GM19324 (cell line): ENCODE data around the gene RASGRP4.
"Not testable (repeated sequence)": the region's sequence is repeated elsewhere in the genome, so short reads cannot be mapped to it uniquely, and the experiment has no call there.

Source experiments
- ATAC-seq: cut with Tn5 transposase; IDR thresholded peaks from one replicate; pipeline ENCODE4 v1.9.1; 2021; ENCODE audit warnings: mild to moderate bottlenecking, moderate library complexity; ENCODE audit not compliant: unreplicated experiment, low FRiP score

RASGRP4 gene

DNA sequence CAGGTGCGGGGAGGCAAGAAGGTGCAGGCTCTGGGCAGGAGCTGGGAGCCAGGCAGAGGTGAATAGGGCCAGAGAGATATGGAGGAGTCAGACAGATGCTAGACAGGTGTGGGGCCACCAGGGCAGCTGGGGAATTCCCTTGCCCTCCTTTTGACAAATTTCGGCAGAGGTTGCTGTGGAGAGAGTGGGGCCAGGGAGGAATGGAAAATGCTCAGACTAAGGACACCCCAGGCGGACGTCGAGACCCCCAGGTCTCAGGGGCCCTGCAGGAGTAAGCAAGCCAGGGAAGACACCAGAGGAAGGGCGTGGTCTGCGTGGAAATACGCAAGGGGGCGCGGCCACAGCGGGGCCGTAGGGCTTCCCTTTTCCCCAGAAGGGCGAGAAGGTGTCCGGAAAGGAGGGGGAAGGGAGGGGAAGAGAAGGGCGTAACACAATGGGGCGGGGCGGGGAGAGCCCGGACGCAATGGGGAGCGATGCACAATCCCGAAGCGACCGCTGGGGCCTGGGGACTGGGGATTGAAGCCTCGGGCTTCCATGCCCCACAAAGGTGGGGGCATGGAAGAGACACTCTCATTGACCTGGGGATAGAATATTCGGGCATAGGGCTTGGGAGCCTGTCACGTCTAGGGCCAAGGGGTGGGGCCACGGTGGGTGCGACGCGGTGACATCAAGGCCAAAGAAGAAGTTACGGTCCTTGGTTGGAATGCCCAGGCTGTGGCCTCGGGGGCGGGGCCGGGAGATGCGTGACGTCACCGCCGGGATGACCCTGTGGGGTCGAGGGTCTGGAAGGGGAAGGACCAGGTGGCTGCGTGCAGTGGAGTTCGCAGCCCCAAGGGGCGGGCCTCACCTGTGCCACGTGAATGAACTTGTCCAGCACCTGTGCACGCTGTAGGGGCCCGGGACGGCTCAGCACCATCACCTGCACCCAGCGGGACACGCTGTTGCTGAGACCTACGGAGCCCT lies 8.2 kb downstream of the RASGRP4 start:
- ATAC-seq, result no peak

DNA sequence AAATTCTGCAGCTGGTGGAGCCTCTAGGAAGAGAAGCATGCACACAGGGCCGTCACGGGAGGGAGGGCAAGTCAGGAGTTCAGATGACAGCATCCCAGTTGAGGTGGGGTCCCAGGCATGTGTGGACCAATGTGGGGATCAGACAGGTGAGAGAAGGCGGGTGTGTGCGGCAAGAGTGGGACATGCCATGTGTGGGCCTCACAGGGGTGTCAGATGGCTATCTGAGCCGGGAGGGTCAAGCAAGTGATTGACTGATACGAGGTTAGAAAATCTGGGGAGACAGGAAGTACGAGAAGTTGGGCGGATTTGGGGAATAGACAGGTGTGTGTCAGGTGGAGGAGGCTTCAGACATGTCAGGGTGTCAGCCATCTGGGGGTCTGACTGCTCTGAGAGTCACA lies 8.9 kb downstream of the RASGRP4 start:
- ATAC-seq, result no peak

DNA sequence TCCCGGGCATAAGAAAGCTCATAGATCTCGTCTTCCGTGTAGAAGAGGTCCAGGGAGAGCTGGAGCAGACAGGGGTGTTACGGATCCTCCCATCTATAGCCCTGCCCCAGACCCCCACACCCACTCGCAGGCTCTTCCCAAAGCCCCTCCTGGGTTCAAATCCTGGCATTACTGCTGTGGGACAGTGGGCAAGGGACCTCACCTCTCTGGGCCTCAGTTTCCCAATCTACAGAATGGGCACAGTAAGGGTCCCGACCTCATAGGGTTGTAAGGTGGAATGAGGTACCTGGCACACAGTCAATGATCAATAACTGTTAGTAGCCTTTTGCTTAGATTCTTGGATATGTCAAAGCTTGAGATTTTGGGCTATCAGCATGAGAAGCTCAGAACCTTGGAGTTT lies 12.6 kb downstream of the RASGRP4 start:
- ATAC-seq, result no peak

DNA sequence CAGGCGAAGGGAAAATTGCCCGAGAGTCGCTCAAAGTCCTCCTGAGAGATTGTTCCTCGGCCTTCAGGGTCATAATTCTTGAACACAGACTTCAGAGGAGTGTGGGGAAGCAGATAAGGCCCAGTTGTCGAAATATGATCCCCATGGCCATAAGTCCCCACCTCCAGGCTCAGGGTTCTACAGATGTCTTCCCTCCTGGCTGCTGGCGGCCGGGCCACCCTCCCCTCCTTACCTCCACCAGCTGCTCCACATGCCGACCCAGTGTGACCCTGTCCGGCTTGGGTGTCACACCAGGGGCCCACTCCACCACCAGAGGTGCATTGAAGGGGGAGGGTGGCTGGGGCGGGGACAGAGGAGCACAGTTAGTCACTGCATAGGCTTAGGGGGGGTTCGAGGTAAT lies 13.1 kb downstream of the RASGRP4 start:
- no peak for ATAC-seq

DNA sequence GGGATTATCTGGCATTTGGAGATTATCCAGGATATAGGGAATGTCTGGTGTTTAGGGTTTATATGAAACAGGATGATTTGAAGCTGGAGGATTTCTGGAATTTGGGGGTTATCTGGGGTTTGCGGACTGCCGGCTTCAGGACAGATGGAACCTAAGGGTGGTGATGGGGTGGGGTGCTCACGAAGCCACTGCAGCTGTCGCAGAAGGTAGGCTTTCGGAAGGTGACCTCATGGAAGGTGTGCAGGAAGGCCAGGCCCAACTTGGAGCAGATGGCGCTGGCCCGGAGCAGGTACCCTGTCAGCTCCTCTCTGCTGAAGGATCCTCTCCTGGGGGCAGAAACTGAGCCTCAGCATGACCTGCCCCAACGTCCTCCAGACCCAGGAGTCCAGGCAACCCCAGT lies 13.5 kb downstream of the RASGRP4 start:
- no peak for ATAC-seq

DNA sequence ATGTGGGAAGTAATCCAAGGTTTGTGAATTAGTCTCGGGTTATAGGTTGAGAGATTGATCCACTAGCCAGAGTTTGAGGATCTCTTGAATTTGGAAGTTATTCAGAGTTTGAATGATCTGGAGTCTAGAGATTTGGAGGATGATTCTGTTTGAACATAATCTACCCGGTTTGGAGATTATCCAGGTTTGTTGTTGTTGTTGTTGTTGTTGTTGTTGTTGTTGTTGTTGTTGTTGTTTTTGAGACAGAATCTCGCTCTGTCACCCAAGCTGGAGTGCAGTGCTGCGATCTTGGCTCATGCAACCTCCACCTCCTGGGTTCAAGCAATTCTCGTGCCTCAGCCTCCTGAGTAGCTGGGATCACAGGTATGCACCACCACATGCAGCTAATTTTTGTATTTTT lies 14.1 kb downstream of the RASGRP4 start:
- ATAC-seq, result not testable (repeated sequence)

DNA sequence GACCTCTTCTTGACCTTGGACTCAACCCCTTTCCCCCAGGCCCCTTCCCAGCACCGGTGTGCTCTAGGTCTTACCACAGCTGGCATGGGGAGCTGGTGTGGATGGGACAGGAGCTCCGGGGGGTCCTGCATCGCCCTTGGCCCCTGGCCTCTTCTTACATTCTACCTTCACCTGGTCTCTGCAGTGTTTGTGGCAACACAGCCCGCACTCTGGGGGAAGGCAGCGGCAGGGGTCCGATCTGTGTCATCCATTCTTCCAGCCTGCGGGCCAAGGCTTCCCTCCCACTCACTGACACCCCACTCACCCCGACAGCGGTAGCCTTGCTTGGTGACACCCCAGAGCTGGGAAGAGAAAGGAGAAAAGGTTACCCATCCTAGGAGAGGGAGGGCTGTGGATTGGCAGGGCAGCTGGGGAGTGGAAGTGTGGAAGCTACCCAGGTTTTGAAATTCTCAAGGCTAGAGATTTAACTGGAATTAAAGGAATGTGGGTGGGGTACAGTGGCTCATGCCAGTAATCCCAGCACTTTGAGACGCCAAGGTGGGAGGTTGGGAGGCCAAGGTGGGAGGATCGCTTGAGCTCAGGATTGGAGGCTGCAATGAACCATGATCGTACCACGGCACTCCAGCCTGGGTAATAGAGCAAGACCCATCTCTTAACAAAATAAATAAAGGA lies 14.8 kb downstream of the RASGRP4 start:
- ATAC-seq, result no peak

DNA sequence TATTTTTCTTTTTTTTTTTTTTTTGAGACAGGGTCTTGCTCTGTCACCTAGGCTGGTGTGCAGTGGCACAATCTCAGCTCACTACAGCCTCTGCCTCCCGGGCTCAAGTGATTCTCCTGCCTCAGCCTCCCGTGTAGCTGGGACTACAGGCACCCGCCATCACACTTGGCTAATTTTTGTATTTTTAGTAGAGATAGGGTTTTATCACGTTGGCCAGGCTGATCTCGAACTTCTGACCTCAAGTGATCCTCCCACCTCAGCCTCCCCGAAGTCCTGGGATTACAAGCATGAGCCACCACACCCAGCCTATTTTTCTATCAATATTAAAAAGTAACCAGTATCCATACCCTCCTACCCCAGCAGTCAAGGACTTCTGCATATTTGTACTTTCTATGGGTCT lies 15.6 kb downstream of the RASGRP4 start:
- ATAC-seq, result not testable (repeated sequence)

DNA sequence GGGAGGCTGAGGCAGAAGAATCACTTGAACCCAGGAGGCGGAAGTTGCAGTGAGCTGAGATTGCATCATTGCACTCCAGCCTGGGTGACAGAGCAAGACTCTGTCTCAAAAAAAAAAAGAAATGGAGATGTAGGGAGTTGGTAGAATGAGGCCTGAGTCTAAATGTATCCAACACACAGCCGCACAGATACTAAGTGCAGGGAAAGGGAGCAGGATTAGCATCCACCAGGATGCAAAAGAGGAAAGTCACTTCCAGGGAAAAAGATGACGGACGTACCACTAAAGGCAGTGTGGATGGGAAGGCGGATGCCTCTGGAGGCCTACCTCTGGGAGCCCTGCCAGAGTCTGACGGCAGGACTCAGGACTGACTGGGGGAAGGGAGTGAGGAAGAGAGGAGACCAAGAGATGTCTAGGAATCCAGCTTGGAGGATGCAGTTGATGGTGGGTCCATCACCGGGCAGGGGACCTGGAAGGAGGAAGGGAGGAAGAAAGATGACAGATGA lies 16.3 kb downstream of the RASGRP4 start:
- ATAC-seq, result no peak

DNA sequence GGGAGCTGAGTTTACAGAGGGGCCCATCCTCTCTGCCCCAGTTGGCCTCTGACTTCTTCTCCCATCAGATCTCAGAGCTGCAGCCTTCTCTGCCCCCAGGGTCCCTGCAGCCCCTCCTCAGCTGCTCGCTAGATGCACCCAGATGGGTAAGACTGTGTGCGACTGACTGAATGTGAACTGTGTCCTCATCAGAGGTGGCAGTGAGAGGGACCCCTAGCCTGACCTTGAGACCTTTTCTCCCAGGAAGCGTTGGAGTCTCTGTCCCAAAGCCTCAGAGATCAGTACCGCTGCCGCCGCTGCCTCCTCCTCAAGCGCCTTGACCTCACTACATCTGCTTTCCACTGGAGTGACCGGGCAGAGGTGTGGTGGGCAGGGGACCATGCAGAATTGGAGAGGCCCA lies 20.7 kb downstream of the RASGRP4 start:
- no peak for ATAC-seq

DNA sequence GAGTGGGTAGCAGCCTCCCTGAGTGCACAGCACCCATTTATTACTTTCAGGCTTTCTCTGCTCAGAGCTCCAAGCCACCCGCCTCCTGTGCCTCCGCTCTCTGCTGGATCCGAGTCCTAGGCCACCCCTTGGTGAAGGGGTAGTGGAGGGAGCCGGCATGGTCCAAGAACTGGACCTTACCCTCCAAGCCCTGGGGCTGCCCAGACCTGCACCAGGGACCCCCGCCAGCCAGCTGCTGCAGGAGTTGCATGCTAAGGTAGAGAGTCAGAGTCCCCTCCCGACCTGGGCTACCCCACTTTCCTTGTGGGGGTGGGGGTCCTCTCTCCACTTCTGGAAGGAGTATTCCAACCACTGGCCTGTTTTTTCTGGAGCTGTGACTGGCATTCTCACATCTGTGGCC lies 21.2 kb downstream of the RASGRP4 start:
- ATAC-seq, result no peak

DNA sequence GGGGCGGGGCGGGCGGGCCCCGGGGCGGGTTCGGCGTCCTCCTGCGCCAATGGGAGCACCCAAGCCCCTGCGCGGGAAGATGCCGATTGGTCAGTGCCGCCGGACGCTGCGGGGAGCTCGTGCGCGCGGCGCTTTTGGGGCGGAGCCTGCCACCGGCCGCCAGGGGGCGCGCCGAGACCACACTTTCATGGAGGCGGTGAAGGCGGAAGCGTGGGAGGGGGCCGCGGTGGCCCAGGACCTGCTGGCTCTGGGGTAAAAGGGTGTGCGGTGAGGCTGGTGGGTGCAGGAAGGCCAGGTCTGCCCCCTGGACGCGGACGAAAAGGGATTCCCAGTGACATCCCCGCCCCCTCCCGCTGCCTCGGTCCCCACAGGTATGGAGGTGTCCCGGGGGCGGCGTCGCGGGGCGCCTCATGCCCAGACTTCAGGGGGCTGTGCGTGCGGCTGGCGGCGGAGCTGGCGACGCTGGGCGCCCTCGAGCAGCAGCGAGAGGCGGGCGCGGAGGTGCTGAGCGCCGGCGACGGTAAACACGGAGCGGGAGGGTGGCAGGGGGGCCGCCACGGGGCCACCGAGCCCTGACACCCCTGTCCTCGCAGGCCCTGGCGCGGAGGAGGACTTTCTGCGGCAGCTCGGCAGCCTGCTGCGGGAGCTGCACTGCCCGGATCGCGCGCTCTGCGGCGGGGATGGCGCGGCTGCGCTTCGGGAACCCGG lies 22.9 kb downstream of the RASGRP4 start, which contains the start of gene FAM98C:
TSS of gene FAM98C (plus strand) at position 127 of the 708 bp plus-strand sequence. CDS start at position 188, 61 bp downstream.
- ATAC-seq, result peak; percentile 97

DNA sequence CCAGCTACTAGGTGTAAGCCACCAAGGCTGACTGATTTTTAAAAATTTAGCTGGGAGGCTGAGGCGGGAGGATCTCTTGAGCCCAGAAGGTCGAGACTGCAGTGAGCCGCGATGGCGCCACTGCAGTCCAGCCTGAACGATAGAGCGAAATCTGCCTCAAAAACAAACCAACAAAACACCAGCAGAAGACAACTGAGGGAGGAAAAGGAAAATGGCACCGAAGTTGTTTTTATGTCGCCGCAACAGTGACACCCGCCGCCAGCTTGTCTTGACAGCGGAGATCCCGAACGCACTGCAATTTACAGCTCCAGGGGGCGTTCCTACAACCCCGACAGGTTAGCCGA lies 23.4 kb downstream of the RASGRP4 start:
- peak; percentile 1 for ATAC-seq

DNA sequence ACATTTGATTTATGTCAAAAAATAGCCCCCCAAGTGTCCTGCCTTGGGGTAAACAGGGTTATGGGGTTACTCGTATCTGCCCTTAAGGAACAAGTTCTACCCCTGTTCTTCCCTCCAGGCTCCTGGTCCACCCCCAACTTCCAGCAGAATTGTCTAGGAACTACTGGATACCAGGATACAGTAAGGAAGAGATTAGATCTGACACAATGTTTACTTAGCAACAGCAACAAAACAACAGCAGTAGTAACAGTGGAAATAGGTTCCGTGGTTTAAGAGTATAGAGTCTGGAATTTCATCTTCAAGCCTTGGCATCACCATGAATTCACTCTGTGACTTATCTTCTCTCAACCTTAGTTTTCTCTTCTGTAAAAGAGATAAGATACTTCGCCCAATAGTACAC lies 24.9 kb downstream of the RASGRP4 start:
- ATAC-seq, result no peak

DNA sequence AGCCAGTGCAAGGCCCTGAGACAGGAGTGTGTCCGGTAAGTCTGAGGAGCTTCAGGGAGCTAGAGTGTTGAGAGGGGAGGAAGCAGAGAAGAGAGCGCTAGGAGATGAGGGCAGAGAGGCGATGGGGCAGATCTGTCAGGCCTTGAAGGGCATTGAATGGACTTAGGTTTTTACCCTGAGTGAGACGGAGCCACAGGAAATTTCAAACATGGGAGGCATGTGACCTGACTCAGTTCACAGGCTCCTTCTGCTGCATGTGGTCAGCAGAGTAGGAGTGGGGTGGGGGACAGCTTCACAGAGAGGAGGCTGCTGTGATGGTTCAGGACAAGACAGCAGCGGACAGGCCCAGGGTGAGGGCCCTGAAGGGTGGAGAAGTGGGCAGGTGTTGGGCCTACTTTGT lies 25.7 kb downstream of the RASGRP4 start:
- no peak for ATAC-seq

DNA sequence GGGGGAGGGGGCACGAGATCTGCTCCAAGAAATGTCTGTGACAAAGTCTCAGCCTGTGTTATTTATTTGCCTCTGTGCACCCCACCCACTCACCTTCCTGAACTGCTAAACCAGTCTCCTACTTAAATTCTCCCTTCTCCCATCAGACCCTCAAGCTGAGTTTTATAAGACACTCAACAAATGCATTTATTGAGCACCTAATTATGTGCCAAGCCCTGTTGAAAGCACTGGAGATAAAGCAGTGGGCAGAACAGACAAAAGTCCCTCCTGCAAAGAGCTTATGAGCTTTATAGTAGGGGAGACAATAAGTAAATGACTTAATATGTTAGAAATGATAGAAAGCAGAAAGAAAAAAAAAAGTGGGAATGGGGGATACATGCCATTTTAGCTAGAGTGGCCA lies 26.5 kb downstream of the RASGRP4 start:
- no peak for ATAC-seq

DNA sequence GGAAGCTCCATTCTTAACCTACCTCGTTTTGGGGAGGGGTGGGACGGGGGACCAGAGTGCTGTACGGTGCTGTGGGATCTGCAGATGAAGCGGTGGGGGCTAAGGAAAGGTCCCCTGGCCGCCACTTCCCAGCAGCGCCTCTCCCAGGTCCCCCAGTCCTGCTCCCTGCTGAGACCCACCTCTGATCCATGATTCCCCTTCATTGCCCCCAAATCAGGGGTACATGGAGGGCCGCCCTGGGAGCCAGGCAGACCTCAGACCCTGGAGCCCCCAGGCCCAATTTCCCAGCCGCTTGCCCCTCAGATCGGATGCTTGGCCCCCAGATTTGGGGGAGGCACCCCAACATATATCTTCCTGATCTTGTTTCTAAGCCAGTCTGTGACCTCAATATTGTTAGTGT lies 26.9 kb downstream of the RASGRP4 start:
- no peak for ATAC-seq

DNA sequence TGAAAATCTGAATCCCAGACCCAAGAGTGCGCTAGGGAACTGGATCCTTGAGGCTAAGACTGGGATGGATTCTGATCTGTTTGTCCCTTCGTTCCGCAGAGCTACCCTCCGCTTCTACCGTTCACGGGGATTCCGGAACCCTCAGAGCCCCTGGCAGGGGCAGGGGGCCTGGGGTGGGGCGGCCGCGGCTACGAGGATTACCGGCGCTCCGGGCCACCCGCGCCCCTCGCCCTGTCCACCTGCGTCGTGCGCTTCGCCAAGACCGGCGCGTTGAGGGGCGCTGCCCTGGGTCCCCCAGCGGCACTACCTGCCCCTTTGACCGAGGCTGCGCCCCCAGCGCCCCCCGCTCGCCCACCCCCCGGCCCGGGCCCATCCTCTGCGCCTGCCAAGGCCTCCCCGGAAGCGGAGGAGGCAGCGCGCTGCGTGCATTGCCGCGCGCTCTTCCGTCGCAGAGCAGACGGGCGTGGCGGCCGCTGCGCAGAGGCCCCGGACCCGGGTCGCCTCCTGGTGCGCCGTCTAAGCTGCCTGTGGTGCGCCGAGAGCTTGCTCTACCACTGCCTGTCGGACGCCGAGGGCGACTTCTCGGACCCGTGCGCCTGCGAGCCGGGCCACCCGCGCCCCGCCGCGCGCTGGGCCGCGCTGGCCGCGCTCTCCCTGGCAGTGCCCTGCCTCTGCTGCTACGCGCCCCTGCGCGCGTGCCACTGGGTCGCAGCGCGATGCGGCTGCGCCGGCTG lies 30.5 kb downstream of the RASGRP4 start:
- no peak for ATAC-seq

DNA sequence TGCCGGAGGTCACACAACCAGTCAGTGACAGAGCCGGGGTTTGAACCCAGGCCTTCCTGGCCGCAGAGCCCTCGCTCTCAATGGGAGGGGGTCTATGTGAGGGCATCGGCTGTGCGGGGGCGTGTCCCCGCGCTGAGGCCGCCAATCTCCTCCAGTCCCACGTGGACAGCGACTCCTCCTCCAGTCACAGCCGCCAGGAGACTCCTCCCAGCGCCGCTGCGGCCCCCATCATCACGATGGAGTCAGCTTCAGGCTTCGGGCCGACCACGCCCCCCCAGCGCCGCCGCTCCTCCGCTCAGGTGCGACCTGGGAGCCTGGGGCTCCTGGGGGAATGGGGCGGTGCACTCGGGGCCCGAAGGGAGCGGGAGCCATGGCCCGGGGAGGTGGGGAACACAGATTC lies 31.5 kb downstream of the RASGRP4 start:
- no peak for ATAC-seq

DNA sequence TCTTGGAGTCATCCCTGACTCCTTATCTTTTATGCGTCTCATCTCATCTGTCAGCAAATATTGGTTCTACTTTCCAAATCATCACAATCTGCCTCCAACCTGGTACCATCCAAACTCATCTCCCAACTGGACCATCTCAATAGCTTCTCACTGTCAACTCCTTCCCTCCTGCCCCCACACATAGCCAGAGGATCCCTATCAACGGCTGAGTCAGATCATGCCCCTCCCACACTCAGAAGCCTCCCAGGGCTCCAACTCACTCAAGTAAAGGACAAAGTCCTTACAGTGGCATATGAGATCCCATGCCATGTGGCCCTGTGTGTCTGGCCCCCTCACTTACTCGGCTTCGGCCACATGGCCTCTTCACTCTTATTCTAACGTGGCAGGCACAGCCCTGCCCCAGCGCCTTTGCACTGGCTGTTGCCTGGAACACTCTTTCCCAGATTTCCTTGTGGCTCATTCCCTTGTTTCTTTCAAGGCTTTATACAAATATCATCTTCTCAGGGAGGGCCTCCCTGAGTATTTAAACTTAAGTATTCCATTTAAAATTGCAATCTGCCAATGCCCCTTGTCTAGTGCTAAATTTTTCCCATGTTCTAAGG lies 33.2 kb downstream of the RASGRP4 start:
- ATAC-seq, result no peak
